Renal cortical epithelial cell (primary cell): Measurements from ENCODE around the gene STRIP1. TPM values are rescaled to one million over a fixed set of nuclear protein-coding genes. Genes with fewer than 3 reads are reported as not detected.

Experiments used
- DNase-seq: peaks from one replicate; pipeline ENCODE4 v3.0.0-alpha.2; 2011; ENCODE audit warnings: low read depth
- total RNA-seq: library from RNA; depleted of rRNA; stranded (reverse); fragments of >200 nt; gene quantifications from 2 replicates; pipeline ENCODE4 v1.2.3, GENCODE V29; 2014

STRIP1 gene, protein sequence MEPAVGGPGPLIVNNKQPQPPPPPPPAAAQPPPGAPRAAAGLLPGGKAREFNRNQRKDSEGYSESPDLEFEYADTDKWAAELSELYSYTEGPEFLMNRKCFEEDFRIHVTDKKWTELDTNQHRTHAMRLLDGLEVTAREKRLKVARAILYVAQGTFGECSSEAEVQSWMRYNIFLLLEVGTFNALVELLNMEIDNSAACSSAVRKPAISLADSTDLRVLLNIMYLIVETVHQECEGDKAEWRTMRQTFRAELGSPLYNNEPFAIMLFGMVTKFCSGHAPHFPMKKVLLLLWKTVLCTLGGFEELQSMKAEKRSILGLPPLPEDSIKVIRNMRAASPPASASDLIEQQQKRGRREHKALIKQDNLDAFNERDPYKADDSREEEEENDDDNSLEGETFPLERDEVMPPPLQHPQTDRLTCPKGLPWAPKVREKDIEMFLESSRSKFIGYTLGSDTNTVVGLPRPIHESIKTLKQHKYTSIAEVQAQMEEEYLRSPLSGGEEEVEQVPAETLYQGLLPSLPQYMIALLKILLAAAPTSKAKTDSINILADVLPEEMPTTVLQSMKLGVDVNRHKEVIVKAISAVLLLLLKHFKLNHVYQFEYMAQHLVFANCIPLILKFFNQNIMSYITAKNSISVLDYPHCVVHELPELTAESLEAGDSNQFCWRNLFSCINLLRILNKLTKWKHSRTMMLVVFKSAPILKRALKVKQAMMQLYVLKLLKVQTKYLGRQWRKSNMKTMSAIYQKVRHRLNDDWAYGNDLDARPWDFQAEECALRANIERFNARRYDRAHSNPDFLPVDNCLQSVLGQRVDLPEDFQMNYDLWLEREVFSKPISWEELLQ
- total RNA-seq: 32.6 and 57.0 TPM in 2 replicates

DNA sequence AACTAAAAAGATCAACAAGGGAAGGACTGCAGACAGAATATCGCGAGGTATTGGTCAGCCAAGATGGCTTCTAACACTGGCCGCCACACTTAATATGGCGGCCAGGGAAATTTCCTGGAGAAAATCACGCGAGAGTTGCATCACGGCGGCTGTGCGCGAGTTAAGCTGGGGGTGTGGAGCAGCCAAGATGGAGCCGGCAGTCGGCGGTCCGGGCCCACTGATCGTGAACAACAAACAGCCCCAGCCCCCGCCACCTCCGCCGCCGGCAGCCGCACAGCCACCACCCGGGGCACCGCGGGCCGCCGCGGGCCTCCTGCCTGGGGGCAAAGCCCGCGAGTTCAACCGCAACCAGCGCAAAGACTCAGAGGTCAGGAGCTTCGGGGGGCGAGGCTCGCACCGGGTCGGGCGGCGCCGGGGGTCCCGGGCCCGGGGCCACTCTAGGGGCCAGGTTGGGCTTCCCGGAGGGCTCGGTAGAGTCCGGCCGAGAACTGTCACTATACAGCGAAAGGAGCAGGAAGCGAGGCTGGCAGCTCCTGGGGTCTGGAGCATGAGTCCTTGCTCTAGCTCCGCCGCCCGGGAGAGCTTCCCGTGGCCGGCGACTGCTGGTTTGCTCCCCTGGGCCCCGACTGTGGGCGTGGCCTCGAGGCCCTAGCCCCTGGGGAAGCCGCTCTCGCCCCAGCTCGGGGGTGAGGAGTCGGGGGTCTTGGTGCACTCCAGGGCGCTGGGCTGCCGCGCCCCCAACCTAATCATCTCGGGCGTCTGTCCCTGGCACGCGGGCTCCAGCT, at the start of gene STRIP1:
Gene STRIP1 (plus strand): TSS at position 174 of the 785 bp plus-strand sequence. CDS start 14 bp downstream, at position 188.
- DNase-seq: peak; percentile 94

DNA sequence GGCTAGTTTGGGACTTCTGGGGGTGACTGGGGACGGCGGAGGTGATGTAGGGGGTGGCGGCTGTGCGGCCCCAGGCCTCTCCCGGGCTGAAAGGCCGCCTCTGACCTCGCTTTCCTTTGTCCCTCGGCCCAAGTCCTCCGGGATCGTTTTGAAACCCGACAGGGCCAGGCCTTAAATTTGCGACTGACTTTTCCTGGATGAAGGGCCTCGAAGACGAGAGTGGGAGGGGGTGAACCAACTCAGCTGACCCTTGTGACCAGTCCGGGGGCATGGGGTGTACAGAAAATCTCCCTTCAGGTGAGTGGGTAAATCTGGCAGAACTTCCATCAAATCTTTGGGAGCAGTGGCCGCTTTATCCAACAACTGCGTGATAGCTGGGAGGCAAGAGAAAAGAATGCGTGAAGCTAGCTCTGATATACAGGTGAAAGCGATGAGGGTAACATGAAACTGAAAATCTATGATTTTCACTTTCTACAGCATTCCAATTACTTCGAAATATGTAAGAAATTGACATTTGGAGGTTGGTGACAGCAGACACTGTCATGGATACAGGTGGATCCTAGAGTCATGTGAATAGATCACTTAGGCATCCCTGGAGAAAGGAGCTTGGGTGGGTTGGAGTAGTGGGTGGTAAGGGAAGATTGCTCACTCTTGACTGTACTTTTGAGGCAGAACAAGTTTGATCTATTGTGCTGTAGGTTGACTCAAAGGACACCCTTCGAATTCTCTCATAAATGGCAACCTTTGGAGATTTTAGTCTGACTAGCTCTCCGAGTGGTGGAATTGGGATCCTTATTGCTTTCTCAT, 49.0 kb upstream of the STRIP1 start:
- DNase-seq: no peak

DNA sequence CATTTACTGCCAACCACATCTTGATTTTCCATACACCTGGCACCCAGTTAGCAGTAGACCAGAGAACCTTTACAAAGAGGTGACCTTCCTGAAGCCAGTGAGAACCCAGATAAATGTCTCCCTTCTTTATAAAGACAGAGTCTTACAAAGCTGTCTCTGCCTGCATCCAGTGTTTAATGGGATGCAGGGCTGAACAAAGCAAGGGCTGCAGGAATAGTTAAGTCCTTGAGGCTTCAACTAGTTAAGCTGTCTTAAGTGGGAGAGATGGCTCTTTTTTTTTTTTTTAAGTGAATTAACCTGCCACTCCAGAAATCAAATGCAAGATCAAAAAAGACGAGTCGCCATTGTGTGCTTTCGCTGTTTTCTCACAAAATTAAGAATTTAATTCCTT, 48.4 kb upstream of the STRIP1 start:
- DNase-seq: no peak

DNA sequence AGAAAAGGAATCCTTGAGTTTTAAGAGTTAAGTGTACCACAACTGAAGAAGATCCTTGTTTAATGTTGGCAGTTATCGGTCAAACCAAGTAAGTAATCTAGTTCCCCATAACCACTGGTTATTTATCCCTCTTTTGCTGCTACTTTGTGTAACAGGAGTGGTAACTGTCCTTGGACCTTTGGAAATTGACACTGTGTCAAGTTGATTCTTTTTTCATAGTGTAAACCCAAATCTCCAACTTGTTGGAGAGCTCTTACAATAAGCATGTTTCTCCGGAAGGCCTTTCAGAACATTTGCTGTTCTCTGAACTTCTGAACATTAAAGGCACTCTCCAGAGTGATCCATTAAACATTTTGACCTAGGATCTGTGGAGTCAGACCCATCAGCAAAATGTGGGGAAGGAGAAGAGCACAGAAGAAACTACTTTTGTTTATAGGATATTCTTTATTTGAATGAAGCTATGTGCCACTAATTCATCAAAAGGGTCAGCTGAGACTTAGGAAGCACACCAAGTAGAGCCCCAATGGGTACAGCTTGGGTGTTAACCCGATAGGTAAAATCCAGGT, 46.0 kb upstream of the STRIP1 start:
- no peak for DNase-seq

DNA sequence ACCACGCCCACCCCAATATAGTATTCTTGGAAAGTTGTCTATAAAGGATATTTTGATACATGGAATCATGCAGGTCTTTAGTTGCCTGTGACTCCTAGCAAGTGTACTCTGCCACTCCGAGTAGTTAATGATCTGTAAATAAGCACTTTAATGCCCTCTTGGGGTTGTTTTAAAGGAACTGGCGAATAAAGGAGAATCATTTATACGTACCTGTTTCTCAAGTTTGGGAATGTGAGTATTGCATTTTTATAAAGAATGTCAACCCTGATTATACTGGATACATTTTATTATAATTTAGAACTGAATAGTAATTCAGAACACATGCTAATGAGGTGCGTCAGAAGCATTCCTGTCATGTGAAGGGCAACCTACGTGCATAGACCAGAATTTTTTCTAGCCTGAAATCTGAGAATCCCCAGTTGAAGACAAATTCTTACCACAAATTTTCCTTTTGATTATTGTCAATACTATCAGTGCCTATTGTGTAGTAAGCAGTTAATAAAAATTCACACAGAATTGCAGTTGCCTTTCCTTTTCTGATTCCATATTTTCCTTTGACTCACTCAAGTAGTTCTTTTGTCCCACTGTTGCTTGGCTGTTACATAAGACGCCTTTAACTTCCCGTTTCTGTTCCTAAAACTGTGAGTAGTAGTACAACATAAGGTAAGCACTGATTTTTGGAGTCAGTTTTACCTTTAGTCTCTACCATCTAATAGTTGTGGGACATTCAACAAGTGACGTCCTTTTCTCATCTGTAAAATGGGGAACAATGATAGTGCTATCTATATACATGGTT, 44.7 kb upstream of the STRIP1 start:
- DNase-seq: peak; percentile 73

DNA sequence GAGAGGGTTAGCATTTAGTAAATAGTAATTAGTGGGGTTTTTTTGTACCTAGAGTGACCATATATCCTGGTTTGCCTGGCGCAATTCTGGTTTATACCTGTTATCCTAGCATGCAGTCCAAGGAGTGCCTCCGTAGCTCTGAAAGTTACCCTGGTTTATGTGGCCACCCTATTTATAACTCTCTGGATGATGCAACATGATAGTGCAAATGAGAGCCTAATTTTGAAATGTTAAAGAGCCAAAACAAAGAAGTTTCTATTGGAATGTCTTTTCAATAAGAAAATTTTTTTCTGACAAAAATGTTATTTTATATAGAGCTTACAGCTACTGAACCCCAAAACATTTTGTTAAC, 44.1 kb upstream of the STRIP1 start:
- DNase-seq: no peak

DNA sequence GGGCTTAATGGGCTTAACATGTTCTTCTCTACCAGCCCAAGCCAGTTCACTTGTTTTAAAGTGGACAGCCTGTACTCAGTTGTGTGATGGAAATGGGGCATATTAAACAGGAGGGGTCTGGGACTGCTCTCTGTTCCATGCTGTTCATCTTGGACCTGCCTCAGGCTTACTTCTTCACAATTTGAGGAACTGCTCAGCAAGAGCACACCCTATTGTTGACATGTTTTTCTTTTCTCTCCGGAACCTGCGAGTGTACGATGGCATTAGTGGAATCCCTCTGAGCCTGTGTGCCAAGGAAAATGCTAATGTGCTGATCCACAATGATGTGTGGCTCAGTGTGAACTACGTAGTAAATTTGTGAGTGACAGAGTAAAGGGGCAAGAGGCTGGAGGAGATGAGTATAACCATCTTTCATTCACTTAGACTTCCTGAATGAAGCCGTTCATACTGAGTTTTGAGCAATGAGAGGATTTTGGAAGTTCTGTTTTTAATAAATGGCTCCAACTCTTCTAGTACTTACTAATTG, 43.0 kb upstream of the STRIP1 start:
- DNase-seq: no peak

DNA sequence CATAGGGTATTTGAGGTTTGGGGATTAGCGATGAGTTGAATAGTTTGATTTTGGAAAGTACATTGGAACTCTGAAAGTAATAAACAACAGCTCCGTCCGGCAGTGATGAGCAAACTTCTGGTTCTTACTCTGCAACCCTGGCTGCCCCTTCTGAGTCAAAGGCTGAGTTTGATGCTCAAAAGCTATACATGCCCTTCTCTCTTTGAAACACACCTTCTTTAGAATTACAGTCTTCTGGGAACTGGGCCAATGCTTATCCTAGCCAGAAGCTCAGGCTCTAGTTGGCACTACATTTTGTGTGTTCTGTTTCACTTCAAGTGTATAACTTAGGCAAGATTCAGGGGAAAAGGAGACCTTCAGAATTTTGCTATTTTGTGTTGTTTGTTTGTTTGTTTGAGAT, 40.5 kb upstream of the STRIP1 start:
- DNase-seq: no peak

DNA sequence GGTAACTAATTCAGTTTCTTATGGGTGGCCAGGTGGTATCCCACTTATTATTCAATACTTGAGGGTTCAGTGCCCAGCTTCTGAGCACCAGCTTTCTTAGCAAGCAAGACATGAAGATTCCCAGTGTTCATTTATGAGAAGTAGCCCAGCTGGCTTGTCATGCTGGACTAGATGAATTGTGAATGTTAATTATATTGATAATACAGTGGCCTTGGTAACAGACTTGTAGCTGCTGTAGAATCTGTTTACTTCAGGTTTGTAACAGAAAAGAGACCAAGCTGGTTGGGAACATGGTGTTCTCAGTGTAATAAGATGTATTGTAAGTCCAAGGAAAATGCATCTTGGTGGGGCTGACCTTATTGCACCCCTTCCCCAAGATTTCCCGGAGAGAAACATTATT, 39.8 kb upstream of the STRIP1 start:
- no peak for DNase-seq

DNA sequence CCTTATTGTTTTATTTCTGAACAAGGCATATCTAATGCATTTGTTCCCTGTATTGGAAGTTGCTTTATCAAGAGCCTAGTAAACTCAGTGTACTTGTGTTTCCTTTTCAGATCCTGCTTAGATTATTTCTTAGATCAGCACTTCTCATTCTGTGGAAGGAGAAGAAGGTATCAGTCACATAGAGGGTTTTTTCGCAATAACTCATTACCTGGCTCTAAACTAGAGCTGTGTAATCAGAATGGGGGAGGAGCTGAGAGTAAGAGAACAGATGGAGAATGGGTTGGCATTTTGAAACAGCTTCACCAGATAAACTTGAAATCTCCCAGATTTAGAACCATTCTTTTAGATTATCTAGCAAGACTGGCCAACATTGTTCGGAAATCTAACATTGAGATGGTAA, 38.9 kb upstream of the STRIP1 start:
- peak; percentile 60 for DNase-seq

DNA sequence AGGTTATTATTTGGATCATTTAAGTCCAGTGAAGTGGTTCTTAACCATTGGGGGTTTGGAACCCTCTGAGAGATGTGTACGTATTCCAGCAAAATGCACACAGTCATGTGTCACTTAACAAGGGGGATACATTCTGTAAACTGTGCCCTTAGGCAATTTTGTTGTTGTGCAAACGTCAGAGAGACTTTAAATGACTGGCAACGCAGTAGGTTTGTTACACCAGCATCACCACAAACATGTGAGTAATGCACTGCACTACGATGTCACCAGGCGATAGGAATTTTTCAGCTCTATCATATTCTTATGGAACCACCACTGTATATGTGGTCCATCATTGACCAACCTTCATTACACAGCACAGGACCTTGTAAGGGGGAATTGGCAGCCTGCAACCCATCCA, 37.9 kb upstream of the STRIP1 start:
- DNase-seq: peak; percentile 71

DNA sequence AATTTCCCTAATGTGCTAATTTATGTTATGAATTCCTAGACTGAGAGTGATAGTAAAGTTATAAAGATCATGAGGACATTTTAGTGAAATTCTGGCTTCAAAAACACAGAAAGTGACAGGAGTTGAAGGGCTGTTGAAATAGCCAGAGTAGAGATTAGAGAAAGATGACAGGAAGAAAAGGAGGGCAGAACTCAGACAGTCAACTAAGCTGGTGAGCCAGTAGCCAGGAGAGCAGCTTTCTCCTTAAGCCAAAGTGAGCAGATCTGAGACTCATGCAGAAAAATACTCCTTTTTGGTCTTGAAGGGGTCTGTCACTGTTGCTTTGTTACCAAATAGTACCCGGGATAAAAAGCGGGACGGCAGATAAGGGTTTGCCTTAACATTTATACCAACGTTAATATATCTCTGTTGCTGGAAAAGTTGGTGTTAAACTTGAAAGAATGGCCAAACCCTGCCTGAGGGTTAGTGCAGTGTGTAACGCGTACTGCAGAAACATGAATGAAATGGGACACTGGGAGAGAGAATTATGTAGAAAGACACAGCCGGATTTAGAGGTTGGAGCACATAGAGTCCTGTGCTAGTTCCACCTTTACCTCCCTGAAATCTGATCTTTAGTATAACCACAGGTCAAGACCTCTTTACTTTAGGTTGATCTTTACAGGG, 37.1 kb upstream of the STRIP1 start:
- DNase-seq: no peak

DNA sequence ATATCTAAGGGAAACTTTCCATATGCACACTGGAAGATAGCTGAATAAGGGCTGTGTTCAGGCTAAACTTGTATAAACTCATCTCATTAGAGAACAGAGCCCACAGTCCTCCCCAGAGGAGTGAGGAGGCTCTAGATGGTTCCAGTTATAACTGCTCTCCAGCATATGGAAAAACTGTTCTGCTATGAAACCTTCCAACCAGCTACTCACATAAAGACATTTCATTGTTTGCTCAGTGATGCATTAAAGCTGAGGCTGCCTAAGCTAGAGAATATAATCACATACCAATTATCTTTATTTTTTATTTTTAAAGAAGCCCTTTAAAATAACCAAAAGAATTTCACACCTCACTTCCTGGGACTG, 36.6 kb upstream of the STRIP1 start:
- no peak for DNase-seq

DNA sequence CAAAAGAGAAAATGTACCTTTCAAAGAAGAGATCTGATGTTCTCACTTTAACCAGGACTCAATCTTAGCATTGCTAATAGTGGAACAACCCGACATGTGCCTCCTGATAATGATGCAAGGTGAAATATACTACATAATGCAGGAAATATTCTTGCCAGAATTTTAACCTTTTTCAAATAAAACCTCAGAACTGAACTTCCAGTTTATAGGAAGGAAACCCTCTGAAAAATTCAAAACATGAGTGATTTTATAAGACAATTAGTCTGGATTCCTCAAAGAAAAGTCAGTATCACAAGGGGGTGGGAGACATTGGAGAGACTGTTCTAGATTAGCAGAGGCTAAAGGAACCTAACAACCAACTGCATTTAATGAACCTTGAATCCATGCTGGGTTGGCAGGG, 31.7 kb upstream of the STRIP1 start:
- DNase-seq: no peak

DNA sequence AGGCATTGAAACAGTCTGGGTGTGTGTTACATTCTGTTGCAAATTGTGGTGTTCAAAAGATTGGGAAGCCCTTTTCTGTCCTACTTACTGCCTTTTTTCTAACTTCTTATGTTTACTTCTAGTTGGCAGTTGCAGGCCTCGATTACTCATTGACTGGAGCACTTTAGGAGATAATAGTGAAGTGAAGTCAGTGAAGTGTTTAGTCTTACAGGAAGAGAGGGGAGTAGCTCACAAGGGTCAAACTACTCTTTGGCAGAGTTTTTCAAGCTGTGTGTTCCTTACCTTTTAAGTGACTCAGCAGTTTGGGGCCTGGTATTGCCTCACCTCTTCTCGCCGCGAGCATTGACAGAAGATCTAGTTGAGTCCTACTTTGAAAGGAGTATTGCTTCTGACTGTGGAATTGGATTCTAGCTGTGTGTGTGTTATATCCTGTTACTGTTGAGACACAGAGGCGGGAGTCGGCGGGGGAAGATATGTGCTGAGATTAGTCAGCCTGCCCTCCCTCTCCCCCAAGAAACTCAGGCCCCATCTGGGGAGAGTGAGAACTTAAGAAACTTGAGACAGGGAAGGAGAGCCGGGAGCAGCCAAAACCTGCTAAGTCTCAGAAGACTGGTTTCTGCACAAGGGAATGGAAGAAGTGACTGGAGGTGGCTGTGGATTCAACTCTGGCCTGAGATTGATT, 30.5 kb upstream of the STRIP1 start:
- peak; percentile 100 for DNase-seq

DNA sequence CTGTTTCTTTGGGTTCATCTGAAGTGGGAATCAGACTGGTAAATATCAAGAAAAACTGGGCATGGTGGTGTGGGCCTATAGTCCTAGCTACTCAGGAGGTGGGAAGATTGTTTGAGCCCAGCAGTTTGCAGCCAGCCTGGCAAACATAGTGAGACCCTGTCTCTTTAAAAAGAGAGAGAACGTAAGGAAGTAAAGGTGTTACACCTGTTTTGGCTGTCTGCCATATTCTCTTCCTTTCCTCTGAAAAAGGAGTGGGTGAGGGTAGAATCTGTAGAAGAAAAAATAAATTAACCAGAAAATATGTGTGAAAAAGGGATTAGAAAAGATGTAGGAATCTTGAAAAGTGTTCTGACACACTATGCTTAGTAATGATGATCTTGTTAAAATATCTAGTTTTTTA, 29.8 kb upstream of the STRIP1 start:
- DNase-seq: no peak

DNA sequence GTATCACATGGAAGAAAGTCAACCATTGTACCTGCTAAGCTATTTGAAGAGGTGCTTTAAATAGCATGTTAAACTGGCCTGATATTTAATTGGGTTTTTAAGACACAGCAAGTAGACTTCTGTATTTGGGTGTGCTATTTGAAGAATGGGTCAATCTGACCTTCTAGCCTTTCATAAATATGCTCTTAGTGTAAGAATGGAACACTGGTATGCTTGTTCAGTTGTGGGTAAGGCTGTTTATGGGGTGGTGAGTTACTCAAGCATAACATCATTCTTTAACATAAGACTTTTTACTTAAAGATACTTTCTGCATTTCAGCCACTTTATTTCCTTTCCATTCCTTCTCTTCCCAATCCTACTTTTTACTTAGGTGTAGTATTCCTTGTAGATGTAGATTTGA, 28.5 kb upstream of the STRIP1 start:
- no peak for DNase-seq

DNA sequence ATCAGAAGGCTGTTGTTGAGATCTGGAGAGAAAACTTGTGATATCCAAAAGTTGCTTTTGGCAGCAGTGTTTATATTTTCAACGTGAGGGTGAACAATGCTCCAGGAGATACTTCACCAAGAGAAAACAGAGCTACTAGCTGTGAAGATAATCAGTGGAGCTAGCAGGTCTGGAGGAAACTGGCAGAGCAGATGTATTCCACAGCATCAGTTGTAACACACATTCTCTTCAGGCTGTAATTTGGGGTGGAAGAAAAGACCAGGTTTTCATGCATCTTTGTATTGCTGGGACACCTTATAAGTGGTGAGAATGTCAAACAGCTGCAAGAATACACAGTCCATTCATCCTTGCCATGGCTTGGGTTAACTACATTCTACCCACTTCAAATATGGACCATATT, 27.9 kb upstream of the STRIP1 start:
- no peak for DNase-seq
